K562 (cell line): ENCODE results near the gene PUM2. TPM values are rescaled to one million over a fixed set of nuclear protein-coding genes. Genes with fewer than 3 reads are reported as not detected.

ENCODE experiments used
- ATAC-seq: fragments of 200-7000 bp; cut with Tn5 transposase; 3 replicates; pipeline ENCODE4 v1.9.1; 2020; ENCODE audit warnings: moderate library complexity
- BruUV-seq: library from RNA; stranded (reverse); fragments of 400-500 nt; replicated peaks from 2 replicates; lab custom pipeline; 2021; lab: Mats Ljungman, UMichigan
- CTCF ChIA-PET: fragments of 300-600 bp; formaldehyde crosslinking; extraction: SDS; loops from one replicate; lab custom pipeline; 2021; ENCODE audit warnings: low intra/inter-chr PET ratio; lab: Yijun Ruan, JAX
- POLR2A ChIA-PET: fragments of 300-600, 350-650 bp; sonication (Branson Sonifier 250); formaldehyde crosslinking; extraction: SDS; loops from one replicate; lab custom pipeline; 2021; ENCODE audit warnings: antibody characterized with exemption, inconsistent platforms; lab: Yijun Ruan, JAX
- DNase-seq, 4 experiments: peaks; one replicate each; pipeline versions ENCODE4 v3.0.0 to v3.0.0-alpha.2; 2011 to 2018; ENCODE audit warnings: low spot score in 3 of 4, mixed read lengths in 3 of 4; ENCODE audit errors: extremely low read depth in 1 of 4
- FAIRE-seq: peaks from 2 replicates; lab custom pipeline; 2011; peaks lifted over from hg19 to GRCh38; lab: Jason Lieb, UNC
- H2AFZ ChIP-seq: 2 replicates; pipeline ENCODE4 v1.6.0; 2011; ENCODE audit warnings: low read depth, low read length, control low read depth, inconsistent platforms
- H3K27ac ChIP-seq: fragments of 200-600 bp; 3 replicates; pipeline ENCODE4 v1.8.0; 2011; ENCODE audit warnings: low read depth, mild to moderate bottlenecking, control low read depth, inconsistent platforms, low read length, moderate library complexity, mixed read lengths; ENCODE audit errors: extremely low read depth
- H3K27me3 ChIP-seq, 2 experiments: fragments of 300-600 bp in 1 of 2; 2 replicates in 1 of 2; 3 replicates in 1 of 2; pipeline versions ENCODE4 v1.6.0 to v1.8.0; 2011; ENCODE audit warnings: inconsistent platforms in 2 of 2, low read length in 2 of 2, mild to moderate bottlenecking in 1 of 2, mixed read lengths in 1 of 2, moderate library complexity in 1 of 2; ENCODE audit not compliant: control insufficient read depth in 2 of 2, insufficient read depth in 2 of 2
- H3K36me3 ChIP-seq: fragments of 300-600 bp; 3 replicates; pipeline ENCODE4 v1.8.0; 2011; ENCODE audit warnings: mild to moderate bottlenecking, low read length, inconsistent platforms; ENCODE audit not compliant: control insufficient read depth, insufficient read depth
- H3K4me1 ChIP-seq, 2 experiments: fragments of 200-600 bp in 1 of 2; replicated peaks in 1 of 2; 2 replicates in 1 of 2; 3 replicates in 1 of 2; pipeline versions ENCODE4 v1.5.1 to v1.8.0; 2011; ENCODE audit warnings: inconsistent platforms in 2 of 2, low read length in 2 of 2, mild to moderate bottlenecking in 1 of 2, mixed read lengths in 1 of 2, moderate library complexity in 1 of 2; ENCODE audit not compliant: control insufficient read depth in 2 of 2, insufficient read depth in 2 of 2
- H3K4me2 ChIP-seq: 2 replicates; pipeline ENCODE4 v1.6.1; 2011; ENCODE audit warnings: low read length, control low read depth, inconsistent platforms, mixed read lengths; ENCODE audit not compliant: insufficient read depth
- H3K4me3 ChIP-seq: fragments of 200-600 bp; sonication (generic), shearing (Covaris generic); 2 replicates; pipeline ENCODE4 v1.5.1; 2016; ENCODE audit warnings: control low read depth, inconsistent platforms
- H3K79me2 ChIP-seq: fragments of 200-600 bp; 3 replicates; pipeline ENCODE4 v1.8.0; 2011; ENCODE audit warnings: low read length, inconsistent platforms; ENCODE audit not compliant: control insufficient read depth, insufficient read depth
- H3K9ac ChIP-seq, 2 experiments: 2 replicates each; pipeline versions ENCODE4 v1.6.0 to v1.6.1; 2011; ENCODE audit warnings: low read depth in 2 of 2, low read length in 2 of 2, control low read depth in 1 of 2, inconsistent platforms in 1 of 2, mild to moderate bottlenecking in 1 of 2, mixed read lengths in 1 of 2; ENCODE audit not compliant: insufficient read depth in 1 of 2
- H3K9me1 ChIP-seq: one replicate; pipeline ENCODE4 v1.6.0; 2011; ENCODE audit warnings: inconsistent platforms, mild to moderate bottlenecking, low read length, moderate library complexity; ENCODE audit not compliant: control insufficient read depth, insufficient read depth
- H3K9me3 ChIP-seq: replicated peaks from 2 replicates; pipeline ENCODE4 v1.5.1; 2011; ENCODE audit warnings: low read depth, low read length, inconsistent platforms; ENCODE audit not compliant: control insufficient read depth, insufficient read depth
- H4K20me1 ChIP-seq: replicated peaks from 2 replicates; pipeline ENCODE4 v1.6.1; 2011; ENCODE audit warnings: low read length, inconsistent platforms, mixed read lengths; ENCODE audit not compliant: control insufficient read depth, insufficient read depth
- BRF1 ChIP-seq: IDR thresholded peaks from 3 replicates; pipeline ENCODE4 v1.6.1; 2011; ENCODE audit warnings: borderline replicate concordance, mild to moderate bottlenecking; ENCODE audit not compliant: insufficient read length; ENCODE audit errors: extremely low read depth
- CBFA2T2 ChIP-seq: fragments of 450-650 bp; conservative IDR thresholded peaks from 2 replicates; pipeline ENCODE4 v1.6.1; 2017; ENCODE audit warnings: mild to moderate bottlenecking
- CEBPZ ChIP-seq: fragments of 150-350 bp; IDR thresholded peaks from 2 replicates; pipeline ENCODE4 v1.6.1; 2014; ENCODE audit warnings: low read depth, mild to moderate bottlenecking, low read length, borderline replicate concordance
- CREM ChIP-seq: IDR thresholded peaks from 2 replicates; pipeline ENCODE4 v1.6.1; 2014; ENCODE audit warnings: antibody characterized with exemption, low read depth
- SLC30A9 ChIP-seq: fragments of 250-450 bp; sonication (Bioruptor Pico); IDR thresholded peaks from 2 replicates; pipeline ENCODE4 v1.8.0; 2022; ENCODE audit warnings: mild to moderate bottlenecking, moderate library complexity
- ZNF586 ChIP-seq: fragments of 450-650 bp; formaldehyde crosslinking; conservative IDR thresholded peaks from 2 replicates; pipeline ENCODE4 v1.4.0; 2020; ENCODE audit warnings: mild to moderate bottlenecking, moderate library complexity
- WGBS: fragments of 100-300 bp; shearing (Covaris generic); methylation state at CpG from one replicate; pipeline ENCODE4 v1.1.6; 2016; ENCODE audit warnings: low coverage, mixed read lengths; ENCODE audit not compliant: insufficient coverage; ENCODE audit errors: missing lambda C conversion rate; 5-methylcytosine and 5-hydroxymethylcytosine counted together
- in situ Hi-C: fragments of 300-500 bp; cut with MboI; formaldehyde crosslinking; loops from 4 replicates; pipeline ENCODE4 v1.15.0; 2018; ENCODE audit warnings: inconsistent platforms, mixed read lengths
- intact Hi-C: fragments of 100-400 bp; cut with micrococcal nuclease; formaldehyde crosslinking; loops from 2 replicates; pipeline ENCODE4 v1.14.2; 2022
- polyA plus RNA-seq, 8 experiments: library from polyadenylated mRNA; depleted of rRNA in 4 of 8; stranded (reverse) in 5 of 8; unstranded in 3 of 8; fragments of >200 nt; fragmentation: Nextera tagmentation in 2 of 8; fragmentation: Illumina TruSeq in 1 of 8; extraction: Ambion mirVana in 2 of 8; extraction: Trizol in 1 of 8; gene quantifications; 2 replicates each; pipeline versions ENCODE4 v1.2.1 to v1.2.3, GENCODE V29; 2011 to 2014; ENCODE audit warnings: inconsistent platforms in 1 of 8, missing spikeins in 1 of 8
- total RNA-seq, 7 experiments: library from RNA; depleted of rRNA in 6 of 7; stranded (reverse); fragments of >200 nt in 6 of 7; fragmentation: Illumina TruSeq in 2 of 7; extraction: Trizol in 2 of 7; gene quantifications; 2 replicates each; pipeline versions ENCODE4 v1.2.1 to v1.2.3, GENCODE V29; 2011 to 2021; ENCODE audit warnings: low replicate concordance in 1 of 7

The PUM2 gene
- total and polyA plus RNA-seq, 9 of the 15 experiments (the other 6 are each of a cell fraction or from before 2014, with no cell fraction given): 13.4 to 61.9 (median 28.3) TPM

DNA sequence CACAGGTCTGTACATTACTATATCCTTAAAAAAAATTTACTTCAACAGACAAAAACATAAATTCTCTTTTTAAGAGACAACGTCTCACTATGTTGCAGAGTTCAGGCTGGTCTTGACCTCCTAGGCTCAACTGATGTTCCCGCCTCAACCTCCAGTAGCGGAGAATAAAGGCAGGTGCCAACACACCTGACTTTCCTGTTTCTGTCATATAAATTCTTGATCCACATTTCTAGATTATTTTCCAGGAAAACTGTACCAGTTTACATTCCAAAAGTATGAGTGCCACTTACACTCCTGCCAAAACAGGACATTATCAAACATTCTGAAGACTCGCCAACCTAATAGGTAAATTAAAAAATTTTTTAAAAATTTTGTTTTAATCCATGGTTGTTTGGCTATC lies 48.6 kb downstream of the PUM2 start (continued):
- TF ChIP-seq CEBPZ (no peak), BRF1 (no peak), CREM (no peak)

DNA sequence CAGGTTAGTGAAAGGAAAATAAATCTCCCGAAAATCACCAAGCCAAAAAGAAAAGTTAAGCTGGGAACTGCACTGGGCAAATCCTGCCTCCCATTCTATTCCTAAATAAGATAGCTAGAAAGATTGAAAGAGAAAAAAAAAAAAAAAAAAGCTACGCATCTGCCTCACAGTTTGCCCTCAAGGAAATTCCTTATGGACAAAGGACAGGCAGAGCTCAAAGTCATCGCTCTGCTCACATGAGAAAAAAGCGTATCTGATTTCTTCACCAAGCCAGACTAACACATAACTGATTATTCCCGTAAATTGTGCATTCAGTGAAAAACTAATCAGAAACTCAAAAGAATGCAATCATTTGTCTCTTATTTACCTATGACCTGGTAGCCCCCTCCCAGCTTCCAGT lies 50.0 kb downstream of the PUM2 start:
- intact Hi-C loops (no loop called here), in situ Hi-C loops (no loop called here)
- BruUV-seq: no TSS peak
- no peak overlapping the region for H3K4me3 ChIP-seq
- CTCF ChIA-PET: no interaction called here
- no peaks in the 10 kb centered on the region for H3K4me1 ChIP-seq
- peaks cover 44% of the 10 kb centered on the region for H3K79me2 ChIP-seq
- H3K36me3 ChIP-seq: peaks cover 80% of the 10 kb centered on the region
- H3K9ac ChIP-seq: no peak overlapping the region
- TF ChIP-seq ZNF586 (CRISPR knock-in tag): no peak
- no peak for TF ChIP-seq SLC30A9
- no peak for TF ChIP-seq CBFA2T2
- no peak for TF ChIP-seq CREM
- H3K27ac ChIP-seq: no peak overlapping the region
- FAIRE-seq: no peak
- H3K9me3 ChIP-seq: no peaks in the 10 kb centered on the region
- no peaks in the 10 kb centered on the region for H4K20me1 ChIP-seq
- no peak for DNase-seq
- H2AFZ ChIP-seq: no peak overlapping the region
- H3K4me2 ChIP-seq: no peak overlapping the region
- H3K9me1 ChIP-seq: no peaks in the 10 kb centered on the region
- H3K27me3 ChIP-seq: no peaks in the 10 kb centered on the region
- WGBS: 98% methylated on average over 4 of the region's 5 CpGs
- ATAC-seq: no peak
- POLR2A ChIA-PET: interaction anchor here (1.1 kb wide), 1 partner anchor 12 kb away, joined by 3 read pairs; no protein-coding TSS in a partner anchor
